ENCODE data around the gene OR52K1. TPM values are rescaled to one million over a fixed set of nuclear protein-coding genes. Genes with fewer than 3 reads are reported as not detected.
"Not testable (repeated sequence)": the region's sequence is repeated elsewhere in the genome, so short reads cannot be mapped to it uniquely, and the experiment has no call there.

The OR52K1 gene
- total RNA-seq, 4 donors from 2014 or later: not detected

- in situ Hi-C loops (cut with MboI; ENCODE audit: low pct_ligation_motif_present in 1 of 4, low pct_unique_long_range_greater_than_20kb in 1 of 4, low sequenced_read_pairs in 3 of 4) (loop anchor here in 1 of 4 donors (10.0 kb wide), 1 partner anchor 296 kb away; no protein-coding TSS in a partner anchor), intact Hi-C loops (cut with DNase I; ENCODE audit: low total_unique reads) (no loop called here)
- 58 to 70% methylated on average over 4 of the region's 4 CpGs for WGBS, 2 donors (ENCODE audit: low coverage in 1 of 2)
- no peaks in the 10 kb centered on the region for H3K9me3 ChIP-seq
- no peak overlapping the region for H3K27ac ChIP-seq
- no peaks in the 10 kb centered on the region for H3K36me3 ChIP-seq
- TF ChIP-seq CTCF (IDR thresholded peaks at IDR 0.05) (no peak), POLR2AphosphoS5 (IDR thresholded peaks at IDR 0.05) (no peak), EP300 (IDR thresholded peaks at IDR 0.05; ENCODE audit: low read depth) (no peak), POLR2A (IDR thresholded peaks at IDR 0.05) (no peak)
- no peak for DNase-seq
- H3K4me1 ChIP-seq: no peaks in the 10 kb centered on the region
- no peak overlapping the region for H3K4me3 ChIP-seq
- H3K27me3 ChIP-seq: no peaks in the 10 kb centered on the region
These were observed 1.7 kb upstream of the OR52K1 start for GRCh38 chr11:4480577-4481239.

DNA sequence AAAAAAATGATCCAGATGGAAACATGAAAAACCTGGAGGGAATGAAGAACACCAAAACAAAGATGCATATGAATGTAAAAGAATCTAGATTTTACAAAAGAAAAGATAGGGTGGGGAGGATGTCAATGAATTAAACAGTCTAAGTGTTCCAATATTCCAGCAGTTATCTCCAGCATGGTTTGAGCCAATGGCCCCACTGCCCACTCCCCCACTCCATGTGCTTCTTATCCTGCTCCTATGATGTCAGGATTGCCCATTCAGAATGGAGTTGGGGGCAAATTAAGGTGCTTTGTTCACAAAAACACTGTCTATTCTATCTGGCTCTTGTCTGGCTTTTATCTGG lies 1.2 kb upstream of the OR52K1 start:
- H3K4me1 ChIP-seq: no peaks in the 10 kb centered on the region
- TF ChIP-seq POLR2A (IDR thresholded peaks at IDR 0.05) (no peak), POLR2AphosphoS5 (IDR thresholded peaks at IDR 0.05) (no peak), EP300 (IDR thresholded peaks at IDR 0.05; ENCODE audit: low read depth) (no peak), CTCF (IDR thresholded peaks at IDR 0.05) (no peak)
- H3K9me3 ChIP-seq: no peaks in the 10 kb centered on the region
- intact Hi-C loops (cut with DNase I; ENCODE audit: low total_unique reads): no loop called here
- no peak for DNase-seq
- H3K27ac ChIP-seq: no peak overlapping the region
- H3K4me3 ChIP-seq: no peak overlapping the region
- in situ Hi-C loops (cut with MboI; ENCODE audit: low pct_ligation_motif_present in 1 of 4, low pct_unique_long_range_greater_than_20kb in 1 of 4, low sequenced_read_pairs in 3 of 4): loop anchor here in 1 of 4 donors (10.0 kb wide), 1 partner anchor 296 kb away; no protein-coding TSS in a partner anchor
- H3K36me3 ChIP-seq: no peaks in the 10 kb centered on the region
- no peaks in the 10 kb centered on the region for H3K27me3 ChIP-seq

- in situ Hi-C loops (cut with MboI; ENCODE audit: low pct_ligation_motif_present in 1 of 4, low pct_unique_long_range_greater_than_20kb in 1 of 4, low sequenced_read_pairs in 3 of 4) (loop anchor here in 1 of 4 donors (10.0 kb wide), 1 partner anchor 300 kb away; no protein-coding TSS in a partner anchor), intact Hi-C loops (cut with DNase I; ENCODE audit: low total_unique reads) (no loop called here)
- Histone ChIP-seq H3K36me3 (no peaks in the 10 kb centered on the region), H3K27me3 (no peaks in the 10 kb centered on the region), H3K4me3 (no peak overlapping the region), H3K9me3 (no peaks in the 10 kb centered on the region), H3K27ac (no peak overlapping the region), H3K4me1 (no peaks in the 10 kb centered on the region)
- 72 to 94% methylated on average over 3 to 4 of the region's 4 CpGs for WGBS, 2 donors (ENCODE audit: low coverage in 1 of 2)
- TF ChIP-seq POLR2AphosphoS5 (IDR thresholded peaks at IDR 0.05) (no peak), POLR2A (IDR thresholded peaks at IDR 0.05) (no peak), EP300 (IDR thresholded peaks at IDR 0.05; ENCODE audit: low read depth) (no peak), CTCF (IDR thresholded peaks at IDR 0.05) (no peak)
- no peak for DNase-seq
These were observed 1.9 kb downstream of the OR52K1 start for GRCh38 chr11:4484310-4484709.

- in situ Hi-C loops (cut with MboI; ENCODE audit: low pct_ligation_motif_present in 1 of 4, low pct_unique_long_range_greater_than_20kb in 1 of 4, low sequenced_read_pairs in 3 of 4): loop anchor here in 3 of 4 donors (5.0 to 10.0 kb wide), 3 partner anchors 297 to 307 kb away; no protein-coding TSS in a partner anchor
- H3K27ac ChIP-seq; H3K4me1 ChIP-seq; H3K9me3 ChIP-seq; DNase-seq; H3K36me3 ChIP-seq; H3K4me3 ChIP-seq; intact Hi-C loops (cut with DNase I; ENCODE audit: low total_unique reads): not testable (repeated sequence)
- WGBS, 2 donors (ENCODE audit: low coverage in 1 of 2): 36 to 68% methylated on average over 2 of the region's 2 CpGs
- H3K27me3 ChIP-seq: peaks cover 13% of the 10 kb centered on the region
These were observed 9.0 kb downstream of the OR52K1 start for GRCh38 chr11:4491405-4491804.

Data from transverse colon (tissue), 4 donors.